HFF-Myc (cell line): Measurements from ENCODE around the gene ALOX5.
"Not testable (repeated sequence)": the region's sequence is repeated elsewhere in the genome, so short reads cannot be mapped to it uniquely, and the experiment has no call there.

Source experiments
- DNase-seq: peaks from one replicate; pipeline ENCODE4 v3.0.0-alpha.2; 2011; ENCODE audit warnings: low read depth; ENCODE audit errors: extremely low read depth
- H3K4me3 ChIP-seq: replicated peaks from 2 replicates; pipeline ENCODE4 v1.5.1; 2011; ENCODE audit warnings: low read depth, mild to moderate bottlenecking, control low read depth, low read length
- CTCF ChIP-seq: IDR thresholded peaks from 2 replicates; pipeline ENCODE4 v1.5.1; 2012; ENCODE audit warnings: mild to moderate bottlenecking, low read depth, low read length, control low read depth; ENCODE audit errors: missing control alignments

Gene ALOX5

GRCh38 chr10:45473126-45473525 is 99.1 kb downstream of the ALOX5 start:
- no peak for TF ChIP-seq CTCF
- H3K4me3 ChIP-seq, result no peak overlapping the region
- no peak for DNase-seq

- H3K4me3 ChIP-seq, result no peak overlapping the region
- no peak for DNase-seq
- no peak for TF ChIP-seq CTCF
These were observed 102.5 kb downstream of the ALOX5 start for GRCh38 chr10:45476559-45476958.

- no peak for DNase-seq
- H3K4me3 ChIP-seq, result no peak overlapping the region
- no peak for TF ChIP-seq CTCF
These were observed 106.3 kb downstream of the ALOX5 start for GRCh38 chr10:45480294-45480693.

- not testable (repeated sequence) for H3K4me3 ChIP-seq, DNase-seq
These were observed 107.1 kb downstream of the ALOX5 start for GRCh38 chr10:45481100-45481499.

- TF ChIP-seq CTCF, result no peak
- H3K4me3 ChIP-seq, result no peak overlapping the region
- DNase-seq, result no peak
These were observed 109.0 kb downstream of the ALOX5 start for GRCh38 chr10:45483002-45483401.

- DNase-seq, result no peak
- no peak overlapping the region for H3K4me3 ChIP-seq
- TF ChIP-seq CTCF, result no peak
These were observed 113.7 kb downstream of the ALOX5 start for GRCh38 chr10:45487735-45488134.

GRCh38 chr10:45488365-45488764 is 114.3 kb downstream of the ALOX5 start:
- DNase-seq, result no peak
- no peak overlapping the region for H3K4me3 ChIP-seq
- TF ChIP-seq CTCF, result no peak

GRCh38 chr10:45490277-45490676 is 116.3 kb downstream of the ALOX5 start:
- no peak for DNase-seq
- TF ChIP-seq CTCF, result no peak
- no peak overlapping the region for H3K4me3 ChIP-seq
